Tibial nerve (tissue), 4 donors: ENCODE results near the gene IRX5. TPM values are rescaled to one million over a fixed set of nuclear protein-coding genes. Genes with fewer than 3 reads are reported as not detected.

Source experiments
- DNase-seq, 2 donors: peaks; one replicate each; pipeline ENCODE4 v3.0.0-alpha.2; 2019; ENCODE audit warnings: low spot score in 2 of 2
- H3K27ac ChIP-seq, 4 donors: fragments of 200-600 bp; sonication (generic) in 3 of 4; one replicate each; pipeline ENCODE4 v1.5.1; 2017 to 2019; ENCODE audit warnings: mild to moderate bottlenecking in 1 of 4
- H3K27me3 ChIP-seq, 2 donors: fragments of 200-600 bp; sonication (generic) in 1 of 2; one replicate each; pipeline versions ENCODE4 v1.5.1 to v1.6.0; 2017 to 2019
- H3K36me3 ChIP-seq, 3 donors: fragments of 200-600 bp; sonication (generic); one replicate each; pipeline ENCODE4 v1.5.1; 2018 to 2019
- H3K4me1 ChIP-seq, 4 donors: fragments of 200-600 bp; sonication (generic) in 3 of 4; one replicate each; pipeline ENCODE4 v1.5.1; 2017 to 2019
- H3K4me3 ChIP-seq, 4 donors: fragments of 200-600 bp; sonication (generic) in 3 of 4; one replicate each; pipeline ENCODE4 v1.5.1; 2017 to 2019; ENCODE audit warnings: mild to moderate bottlenecking in 1 of 4, moderate library complexity in 1 of 4
- H3K9me3 ChIP-seq, 4 donors: fragments of 200-600 bp; sonication (generic) in 3 of 4; one replicate each; pipeline ENCODE4 v1.5.1; 2017 to 2019
- CTCF ChIP-seq, 5 experiments: fragments of 200-600 bp in 3 of 5; fragments of 450-650 bp in 2 of 5; sonication (generic) in 3 of 5; IDR thresholded peaks; one replicate each; pipeline ENCODE4 v1.5.1; 2016 to 2019; ENCODE audit warnings: antibody characterized with exemption in 5 of 5, mild to moderate bottlenecking in 3 of 5, moderate library complexity in 2 of 5
- EP300 ChIP-seq, 2 donors: sonication (generic); formaldehyde crosslinking; IDR thresholded peaks; one replicate each; pipeline ENCODE4 v1.6.1; 2017; ENCODE audit warnings: antibody characterized with exemption in 2 of 2, mild to moderate bottlenecking in 1 of 2
- POLR2A ChIP-seq, 2 donors: fragments of 450-650 bp; IDR thresholded peaks; one replicate each; pipeline ENCODE4 v1.6.1; 2017; ENCODE audit warnings: antibody characterized with exemption in 2 of 2, mild to moderate bottlenecking in 2 of 2, moderate library complexity in 2 of 2
- WGBS, 2 donors: methylation state at CpG; one replicate each; pipeline ENCODE4 v1.1.5; 2018; 5-methylcytosine and 5-hydroxymethylcytosine counted together
- total RNA-seq, 4 donors: library from RNA; depleted of rRNA; stranded (reverse); fragments of >200 nt; gene quantifications; one replicate each; pipeline ENCODE4 v1.1.0, GENCODE V29; 2016

Gene IRX5
- total RNA-seq, 4 donors from 2014 or later, result not detected

DNA sequence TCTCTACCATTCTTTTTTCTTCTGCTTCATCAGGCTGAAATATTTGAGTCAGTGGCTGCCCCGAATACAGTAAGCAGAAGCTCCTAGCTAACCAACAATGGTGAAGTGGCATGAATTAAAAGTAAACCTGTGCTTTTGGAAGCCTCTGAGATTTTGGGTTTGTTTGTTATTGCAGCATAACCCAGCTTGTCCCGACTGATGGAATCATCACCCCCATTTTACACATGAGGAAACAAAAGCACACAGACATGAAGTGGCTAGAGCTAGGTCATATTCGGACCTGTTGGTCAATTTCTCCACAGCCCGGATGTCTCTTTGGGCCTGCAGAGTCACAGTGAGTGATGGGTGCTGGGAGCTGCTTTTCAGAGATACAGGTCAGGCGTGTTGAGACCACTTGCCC, 39.4 kb downstream of the IRX5 start:
- WGBS, 2 donors, result 88 to 91% methylated on average over 5 of the region's 5 CpGs
- Histone ChIP-seq H3K9me3 (no peaks in the 10 kb centered on the region), H3K27me3 (no peaks in the 10 kb centered on the region), H3K36me3 (no peaks in the 10 kb centered on the region), H3K4me1 (no peaks in the 10 kb centered on the region), H3K4me3 (no peak overlapping the region), H3K27ac (no peak overlapping the region)
- TF ChIP-seq CTCF (IDR thresholded peaks at IDR 0.05) (no peak), POLR2A (IDR thresholded peaks at IDR 0.05) (no peak), EP300 (IDR thresholded peaks at IDR 0.05) (no peak)
- no peak for DNase-seq

DNA sequence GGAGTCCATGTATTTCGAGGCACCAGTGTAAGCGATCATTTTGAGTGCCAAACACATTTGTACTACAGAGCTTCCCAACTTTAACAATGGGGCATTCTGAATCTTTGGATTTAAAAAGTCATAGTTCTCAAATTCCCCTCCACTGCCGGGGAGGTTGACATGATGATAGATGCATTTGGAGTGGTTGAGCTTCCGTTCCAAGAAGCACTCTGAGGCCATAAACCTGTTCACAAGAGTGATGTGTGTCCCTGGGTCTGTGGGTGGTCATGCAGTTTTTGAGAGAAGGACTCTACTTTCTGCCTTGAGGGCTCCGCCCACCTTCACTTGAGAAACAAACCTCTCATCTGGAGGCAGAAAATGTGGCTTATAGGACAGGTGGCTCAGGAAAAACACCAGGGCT, 43.7 kb downstream of the IRX5 start:
- Histone ChIP-seq H3K27me3 (no peaks in the 10 kb centered on the region), H3K9me3 (no peaks in the 10 kb centered on the region), H3K4me3 (no peak overlapping the region), H3K4me1 (no peaks in the 10 kb centered on the region), H3K27ac (no peak overlapping the region), H3K36me3 (no peaks in the 10 kb centered on the region)
- WGBS, 2 donors, result 48 to 49% methylated on average over 5 of the region's 5 CpGs
- no peak for DNase-seq
- TF ChIP-seq POLR2A (IDR thresholded peaks at IDR 0.05), result no peak
- no peak for TF ChIP-seq EP300 (IDR thresholded peaks at IDR 0.05)

GRCh38 chr16:54976651-54977200, 46.1 kb downstream of the IRX5 start:
- Histone ChIP-seq H3K4me3 (no peak overlapping the region), H3K9me3 (no peaks in the 10 kb centered on the region), H3K27ac (no peak overlapping the region), H3K36me3 (no peaks in the 10 kb centered on the region), H3K27me3 (no peaks in the 10 kb centered on the region), H3K4me1 (no peaks in the 10 kb centered on the region)
- WGBS, 2 donors, result 90 to 93% methylated on average over 13 of the region's 13 CpGs
- no peak for DNase-seq
- TF ChIP-seq CTCF (IDR thresholded peaks at IDR 0.05) (no peak), EP300 (IDR thresholded peaks at IDR 0.05) (no peak), POLR2A (IDR thresholded peaks at IDR 0.05) (no peak)

DNA sequence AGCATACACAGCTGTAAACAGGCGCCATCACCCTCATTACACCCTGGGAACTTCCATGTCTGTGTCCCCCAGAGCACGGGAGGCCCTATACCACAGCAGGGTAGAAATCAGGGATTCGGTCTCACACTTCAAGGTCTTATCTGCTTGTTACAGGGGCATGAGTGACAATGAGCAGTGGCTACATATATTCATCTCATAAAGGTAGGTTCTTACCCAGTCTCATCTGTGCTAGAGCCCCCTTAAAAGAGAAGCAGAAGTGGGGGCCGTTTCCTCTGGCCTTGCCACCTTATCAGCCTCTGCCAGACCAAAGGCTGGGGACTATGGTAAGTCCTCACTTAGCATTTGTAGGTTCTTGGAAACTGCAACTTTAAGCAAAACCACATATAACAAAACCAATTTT, 46.5 kb downstream of the IRX5 start:
- Histone ChIP-seq H3K9me3 (no peaks in the 10 kb centered on the region), H3K4me1 (no peaks in the 10 kb centered on the region), H3K27me3 (no peaks in the 10 kb centered on the region), H3K36me3 (no peaks in the 10 kb centered on the region), H3K4me3 (no peak overlapping the region), H3K27ac (no peak overlapping the region)
- no peak for DNase-seq
- TF ChIP-seq EP300 (IDR thresholded peaks at IDR 0.05) (no peak), POLR2A (IDR thresholded peaks at IDR 0.05) (no peak), CTCF (IDR thresholded peaks at IDR 0.05) (no peak)
- WGBS, 2 donors, result 55 to 62% methylated on average over 4 of the region's 4 CpGs

DNA sequence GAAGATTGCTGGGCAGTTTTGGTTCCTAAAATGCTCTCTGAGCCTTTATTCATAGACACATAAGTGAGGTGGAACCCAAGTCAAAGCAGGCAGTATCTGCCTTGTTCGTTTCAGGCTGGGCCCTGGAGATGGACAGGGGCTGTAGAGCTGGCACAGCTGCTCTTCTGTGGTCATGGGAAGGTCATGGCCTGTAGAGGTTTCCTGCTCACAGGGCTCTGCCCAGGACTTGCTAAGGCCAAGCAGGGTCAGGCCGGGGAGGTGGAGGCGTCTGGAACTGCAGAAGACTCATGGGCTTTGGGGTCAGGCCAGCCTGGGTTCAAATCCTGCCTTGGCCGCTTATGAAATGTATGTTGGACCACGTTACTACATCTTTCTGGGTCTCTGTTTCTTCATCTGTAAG, 50.2 kb downstream of the IRX5 start:
- no peaks in the 10 kb centered on the region for H3K4me1 ChIP-seq
- H3K9me3 ChIP-seq, result no peaks in the 10 kb centered on the region
- no peak for DNase-seq
- H3K27ac ChIP-seq, result no peak overlapping the region
- H3K4me3 ChIP-seq, result no peak overlapping the region
- TF ChIP-seq POLR2A (IDR thresholded peaks at IDR 0.05) (no peak), CTCF (IDR thresholded peaks at IDR 0.05) (no peak), EP300 (IDR thresholded peaks at IDR 0.05) (no peak)
- WGBS, 2 donors, result 51 to 64% methylated on average over 5 of the region's 5 CpGs
- H3K36me3 ChIP-seq, result no peaks in the 10 kb centered on the region
- no peaks in the 10 kb centered on the region for H3K27me3 ChIP-seq
